Kidney tubule cell (primary cell): ENCODE measurements around the gene UNC13B.

Source experiments
- DNase-seq: peaks from one replicate; pipeline ENCODE4 v3.0.0-alpha.2; 2018; ENCODE audit warnings: low spot score

Gene UNC13B

DNA sequence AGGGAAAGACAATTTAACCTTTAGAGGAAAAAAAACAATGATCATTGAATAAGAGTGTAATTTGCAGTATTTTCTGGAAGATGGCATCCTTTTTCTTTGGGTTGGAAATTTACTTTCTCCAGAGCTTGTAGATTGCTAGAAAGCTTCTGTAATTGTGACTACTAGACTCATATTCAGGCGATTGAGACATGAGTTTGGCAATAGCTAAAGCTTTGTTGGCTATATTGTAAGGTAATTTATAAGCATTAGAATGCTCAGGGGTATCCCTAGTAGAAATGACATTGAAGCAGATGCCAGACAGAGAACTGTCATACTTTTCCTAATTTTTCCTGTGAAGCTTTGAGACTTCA, 115.3 kb downstream of the UNC13B start:
- DNase-seq: no peak

DNA sequence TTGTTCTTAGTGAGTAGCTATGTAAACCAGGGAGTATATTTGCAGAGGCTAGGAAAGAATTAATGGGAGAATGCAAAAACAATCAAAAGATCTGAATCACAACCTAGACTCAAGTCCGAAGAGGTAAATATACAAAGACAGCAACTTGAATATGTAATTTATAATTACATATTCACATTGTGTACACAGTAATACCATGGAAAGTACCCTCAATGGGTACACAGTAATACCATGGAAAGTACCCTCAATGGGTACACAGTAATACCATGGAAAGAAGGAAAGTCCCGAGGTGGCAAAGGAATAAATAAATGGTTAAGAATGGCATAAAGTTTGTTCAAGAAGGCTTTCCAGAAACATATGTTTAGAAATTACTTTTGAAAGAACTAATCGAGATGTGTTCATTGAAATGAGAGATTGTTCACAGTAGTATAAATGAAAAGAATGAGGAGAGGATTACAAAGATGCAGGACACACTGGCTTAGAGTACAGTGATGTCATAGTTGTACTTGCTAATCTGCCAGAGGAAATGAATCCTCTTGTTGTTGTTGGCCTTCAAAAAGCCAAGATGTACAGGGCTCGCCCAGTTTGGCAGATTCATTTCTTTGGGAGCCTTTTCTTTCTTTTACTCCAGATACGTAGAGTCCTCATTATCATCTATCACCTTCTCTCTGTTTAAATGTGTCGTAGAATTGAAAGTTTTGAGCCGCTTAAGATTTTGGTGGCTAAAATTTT, 116.0 kb downstream of the UNC13B start:
- peak; percentile 22 for DNase-seq

DNA sequence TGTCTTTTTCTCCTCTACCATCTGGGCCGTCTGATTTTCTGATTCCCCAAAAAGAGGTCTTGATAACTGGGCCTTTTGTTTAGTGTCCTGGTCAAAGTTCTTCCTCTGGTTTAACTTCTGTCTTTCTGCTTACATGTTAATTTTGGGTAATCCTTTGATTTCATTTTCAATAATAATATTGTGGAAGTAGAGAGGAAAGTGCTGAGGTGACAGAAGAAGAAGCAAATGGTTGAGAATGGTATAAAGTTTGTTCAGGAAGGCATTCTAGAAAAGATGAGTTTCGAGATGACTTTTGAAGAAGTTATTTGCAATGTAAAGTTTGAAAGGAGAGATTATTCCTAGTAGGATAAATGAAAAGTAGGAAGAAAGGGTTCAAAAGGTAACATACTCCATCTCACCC, 118.1 kb downstream of the UNC13B start:
- no peak for DNase-seq

DNA sequence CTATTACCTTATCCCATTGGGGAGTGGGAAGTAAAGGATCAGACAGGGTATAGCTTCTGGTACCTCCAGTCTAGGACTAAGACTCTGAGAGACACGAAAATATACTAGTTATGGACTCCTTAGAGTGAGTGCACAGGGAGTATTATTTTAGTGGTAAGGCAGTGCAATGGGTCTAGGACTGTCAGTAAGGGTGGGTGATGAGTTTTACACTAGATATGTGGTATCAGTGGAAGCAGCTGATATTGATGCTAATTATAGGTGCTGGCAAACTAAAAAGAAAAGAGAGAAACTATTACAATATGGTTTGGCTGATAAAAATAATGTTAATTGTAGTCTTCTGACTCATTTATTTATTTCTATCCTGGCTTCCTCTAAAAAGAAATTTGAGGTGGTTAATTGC, 118.6 kb downstream of the UNC13B start:
- no peak for DNase-seq

DNA sequence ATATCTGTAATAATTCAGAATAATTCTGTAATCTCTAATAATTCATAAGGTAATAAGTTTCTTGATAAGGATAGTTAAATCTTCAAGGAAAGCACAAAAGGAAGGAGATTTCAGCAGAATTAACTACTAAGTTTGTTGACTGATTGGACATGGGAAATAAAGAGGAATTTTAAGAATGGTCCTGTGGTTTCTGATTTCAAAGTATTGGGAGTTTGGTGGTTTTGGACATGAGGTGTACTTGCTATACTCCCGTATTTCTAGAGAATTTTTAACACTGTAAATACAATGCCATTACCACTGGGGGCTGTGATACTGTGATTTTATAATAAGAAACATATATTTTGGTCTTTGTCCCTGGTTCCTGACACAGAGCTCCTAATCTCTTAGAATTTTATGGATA, 123.9 kb downstream of the UNC13B start:
- no peak for DNase-seq

DNA sequence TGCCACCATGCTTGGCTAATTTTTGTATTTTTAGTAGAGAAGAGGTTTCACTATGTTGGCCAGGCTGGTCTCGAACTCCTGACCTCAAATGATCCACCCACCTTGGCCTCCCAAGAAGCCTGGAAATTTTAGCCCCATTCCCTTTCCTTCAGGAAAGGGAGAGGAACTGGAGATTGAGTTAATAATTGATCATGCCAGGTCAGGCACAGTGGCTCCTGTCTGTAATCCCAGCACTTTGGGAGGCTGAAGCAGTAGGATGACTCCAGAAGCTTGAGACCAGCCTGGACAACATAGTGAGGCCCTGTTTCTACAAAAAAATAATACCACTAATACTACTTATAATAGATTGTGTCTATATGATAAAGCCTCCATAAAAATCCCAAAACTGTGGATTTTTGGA, 124.6 kb downstream of the UNC13B start:
- peak; percentile 22 for DNase-seq

DNA sequence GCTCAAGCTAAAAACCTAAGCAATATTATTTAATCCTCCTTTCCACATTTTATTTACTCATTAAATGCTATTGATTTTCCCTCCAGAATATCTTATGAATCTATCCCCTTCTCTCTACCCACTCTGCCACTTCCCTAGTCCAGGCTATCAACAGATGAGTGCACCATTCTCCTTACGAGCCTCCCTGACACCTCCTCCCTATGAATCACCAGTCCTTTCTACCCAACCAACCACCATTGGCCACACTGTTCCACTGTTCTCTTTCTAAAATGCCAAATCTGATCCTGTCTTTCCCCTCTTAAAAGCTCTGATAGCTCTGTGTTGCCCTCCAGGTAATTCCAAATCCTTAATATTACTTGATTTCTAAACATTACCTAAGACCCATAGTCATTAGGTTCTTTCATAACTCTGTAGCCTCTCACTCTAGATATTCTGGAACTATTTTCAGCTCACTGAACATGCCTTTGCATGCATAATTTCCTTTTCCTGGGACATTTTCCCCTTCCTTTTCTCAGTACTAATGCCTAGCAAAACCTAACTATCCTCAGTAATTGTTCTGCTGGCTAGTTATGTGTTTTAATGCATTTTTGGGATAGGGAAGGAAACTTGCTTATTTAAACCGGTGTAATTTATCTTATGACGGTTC, 126.3 kb downstream of the UNC13B start:
- peak; percentile 53 for DNase-seq

DNA sequence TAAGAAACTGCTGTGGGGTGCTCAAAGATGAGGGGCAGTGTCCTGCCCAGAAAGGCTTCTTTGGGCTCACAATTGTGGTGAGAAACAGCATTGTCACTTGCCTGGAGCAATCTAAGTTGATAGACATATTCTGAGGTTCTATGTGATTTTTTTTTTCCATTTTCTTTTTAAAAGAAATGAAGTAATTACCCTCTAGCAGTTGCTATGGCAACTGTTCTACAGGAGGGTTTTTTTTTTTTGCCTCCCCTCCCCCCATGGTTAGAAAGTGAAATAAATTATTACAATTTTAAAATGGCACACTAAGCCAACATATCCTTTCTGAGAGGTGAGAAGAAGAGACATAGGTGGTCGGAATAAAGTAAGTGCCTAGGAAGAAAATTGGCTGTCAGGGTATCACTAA, 127.0 kb downstream of the UNC13B start:
- no peak for DNase-seq

DNA sequence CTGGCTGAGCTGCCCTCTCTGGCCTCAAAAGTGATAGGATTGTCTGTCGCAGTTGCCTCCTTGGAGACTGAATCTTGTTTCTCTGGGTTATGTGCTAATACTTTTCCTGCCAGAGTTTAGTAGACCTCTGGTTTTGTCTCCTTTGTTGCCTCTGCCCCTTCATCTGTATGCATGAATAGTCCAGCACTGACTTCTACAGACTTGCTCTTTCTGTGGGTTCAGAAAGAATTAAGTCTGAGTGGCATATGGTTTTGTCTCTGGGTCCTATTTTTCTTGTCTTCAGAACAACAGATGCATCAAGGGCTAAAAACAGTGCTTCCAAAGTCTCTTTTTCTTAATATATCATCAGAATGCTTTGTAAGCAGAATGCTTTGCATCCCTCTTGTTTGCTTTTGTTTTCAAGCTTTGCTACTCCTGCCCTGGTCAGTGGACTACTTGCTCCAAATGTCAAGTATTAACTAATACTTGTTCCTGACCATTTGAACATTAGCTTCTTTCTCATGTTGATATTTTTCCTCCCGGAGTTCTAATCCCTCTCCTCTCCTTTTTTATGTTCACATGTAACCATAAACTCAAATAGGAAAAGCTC, 131.7 kb downstream of the UNC13B start:
- peak; percentile 13 for DNase-seq

DNA sequence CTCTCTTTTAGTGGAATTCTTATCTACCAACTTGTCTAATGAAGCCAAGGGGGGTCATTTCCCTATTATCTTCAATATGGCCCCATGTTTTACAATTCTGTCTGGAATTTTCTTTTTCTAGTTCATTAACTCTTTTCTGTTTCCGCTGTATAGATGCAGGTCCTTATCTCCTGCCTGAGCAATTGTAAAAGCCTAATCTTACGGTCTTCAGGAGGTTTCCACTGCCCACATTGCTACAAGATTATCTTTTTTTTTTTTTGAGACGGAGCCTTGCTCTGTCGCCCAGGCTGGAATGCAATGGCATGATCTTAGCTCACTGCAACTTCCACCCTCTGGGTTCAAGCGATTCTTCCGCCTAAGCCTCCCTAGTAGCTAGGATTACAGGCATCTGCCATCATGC, 132.3 kb downstream of the UNC13B start:
- DNase-seq: no peak

DNA sequence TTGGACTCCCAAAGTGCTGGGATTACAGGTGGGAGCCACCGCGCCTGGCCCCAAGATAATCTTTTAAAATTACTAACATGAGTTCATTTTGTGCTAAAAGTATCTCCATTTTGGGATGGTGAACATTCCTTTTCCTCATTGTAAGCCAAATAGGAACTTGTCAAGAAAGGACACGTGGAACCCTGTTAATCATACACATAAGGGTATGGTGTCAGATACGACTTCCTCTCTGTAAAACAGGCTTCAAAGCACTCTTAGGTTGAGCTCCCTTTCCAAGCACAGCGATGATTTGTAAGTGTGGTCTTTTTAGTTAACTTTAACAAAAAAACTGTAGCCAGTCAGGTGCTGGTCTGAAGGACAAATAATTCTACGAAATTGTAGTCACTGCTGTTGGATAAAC, 132.7 kb downstream of the UNC13B start:
- peak; percentile 23 for DNase-seq

DNA sequence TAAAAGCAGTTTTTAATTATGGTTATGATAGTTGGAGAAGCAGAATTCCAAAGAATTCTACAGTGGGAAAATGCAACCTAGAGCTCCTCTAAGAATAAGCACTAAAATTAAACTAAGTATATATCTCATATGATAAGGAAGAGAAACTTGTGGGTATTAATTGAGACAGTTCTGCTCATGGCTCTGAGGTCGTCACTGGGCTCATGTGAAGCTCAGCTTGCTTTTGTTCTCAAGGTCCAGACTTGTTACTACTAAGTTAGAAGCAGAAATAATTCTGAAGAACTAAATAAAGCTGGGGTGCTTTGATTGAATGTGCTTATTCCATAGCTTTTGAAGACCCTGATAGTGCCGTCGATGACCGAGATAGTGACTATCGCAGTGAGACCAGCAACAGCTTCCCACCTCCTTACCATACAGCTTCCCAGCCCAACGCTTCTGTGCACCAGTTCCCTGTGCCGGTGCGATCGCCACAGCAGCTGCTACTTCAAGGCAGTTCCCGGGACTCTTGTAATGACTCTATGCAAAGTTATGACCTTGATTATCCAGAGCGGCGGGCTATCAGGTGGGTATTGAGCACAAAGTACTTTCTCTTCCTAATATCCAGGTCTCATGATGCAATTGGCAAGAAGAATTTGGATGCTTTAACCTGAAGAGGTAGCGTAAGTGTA, 133.7 kb downstream of the UNC13B start:
- DNase-seq: no peak

DNA sequence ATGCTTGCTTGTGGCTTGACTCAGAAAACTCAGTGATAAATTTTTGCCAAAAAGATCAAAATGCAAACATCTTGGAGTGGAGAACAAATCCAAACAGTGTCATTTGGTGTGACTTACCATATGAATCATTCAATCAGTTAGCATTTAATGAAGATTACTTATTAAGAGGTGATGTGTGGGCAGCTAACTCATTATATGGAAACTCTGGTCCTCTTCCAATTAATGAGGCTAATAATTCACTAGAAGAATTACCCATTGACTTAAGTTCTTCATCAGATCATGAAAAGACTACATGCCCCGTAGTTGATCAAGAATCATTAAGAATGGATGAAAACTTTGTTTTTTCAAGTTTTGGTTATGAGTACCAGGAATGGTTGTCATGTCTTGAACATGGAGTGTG, 141.8 kb downstream of the UNC13B start:
- peak; percentile 64 for DNase-seq

DNA sequence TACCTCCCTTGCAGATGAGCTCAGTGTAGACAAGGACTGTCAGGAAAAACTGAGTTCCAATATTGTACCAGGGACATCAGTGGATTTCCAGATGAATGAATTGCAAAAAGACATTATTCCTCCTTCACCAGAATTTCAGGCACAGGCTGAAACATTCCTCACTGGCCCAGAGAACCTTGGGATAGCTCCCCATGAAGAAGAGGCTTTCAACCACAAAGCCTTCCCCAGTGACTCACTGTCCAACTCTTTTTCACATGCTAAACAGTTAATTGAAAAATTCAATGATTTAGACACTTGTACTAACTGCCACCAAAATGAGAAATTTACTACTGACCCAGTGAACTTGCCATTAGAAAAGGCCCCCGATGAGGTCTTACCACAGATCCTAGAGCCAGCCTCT, 144.5 kb downstream of the UNC13B start:
- DNase-seq: peak; percentile 61

DNA sequence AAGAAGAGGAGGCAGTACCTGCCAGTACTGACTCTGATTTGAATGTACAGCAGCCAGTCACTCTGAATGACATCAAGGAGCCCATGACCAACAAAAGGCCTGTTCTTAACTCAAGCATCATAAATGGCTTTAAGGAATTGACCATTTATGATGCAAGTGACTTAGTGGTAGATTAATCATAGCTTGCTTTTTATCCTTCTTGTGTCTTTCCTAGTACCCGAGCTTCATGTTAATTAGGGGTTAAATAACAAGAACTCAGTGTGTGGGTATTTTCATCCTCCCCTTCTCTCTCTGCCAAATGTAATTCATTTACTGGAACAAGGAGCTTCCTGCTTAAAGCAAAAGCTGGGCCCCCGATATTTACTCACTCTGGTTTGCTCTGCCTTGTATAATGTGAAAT, 146.5 kb downstream of the UNC13B start:
- peak; percentile 47 for DNase-seq

DNA sequence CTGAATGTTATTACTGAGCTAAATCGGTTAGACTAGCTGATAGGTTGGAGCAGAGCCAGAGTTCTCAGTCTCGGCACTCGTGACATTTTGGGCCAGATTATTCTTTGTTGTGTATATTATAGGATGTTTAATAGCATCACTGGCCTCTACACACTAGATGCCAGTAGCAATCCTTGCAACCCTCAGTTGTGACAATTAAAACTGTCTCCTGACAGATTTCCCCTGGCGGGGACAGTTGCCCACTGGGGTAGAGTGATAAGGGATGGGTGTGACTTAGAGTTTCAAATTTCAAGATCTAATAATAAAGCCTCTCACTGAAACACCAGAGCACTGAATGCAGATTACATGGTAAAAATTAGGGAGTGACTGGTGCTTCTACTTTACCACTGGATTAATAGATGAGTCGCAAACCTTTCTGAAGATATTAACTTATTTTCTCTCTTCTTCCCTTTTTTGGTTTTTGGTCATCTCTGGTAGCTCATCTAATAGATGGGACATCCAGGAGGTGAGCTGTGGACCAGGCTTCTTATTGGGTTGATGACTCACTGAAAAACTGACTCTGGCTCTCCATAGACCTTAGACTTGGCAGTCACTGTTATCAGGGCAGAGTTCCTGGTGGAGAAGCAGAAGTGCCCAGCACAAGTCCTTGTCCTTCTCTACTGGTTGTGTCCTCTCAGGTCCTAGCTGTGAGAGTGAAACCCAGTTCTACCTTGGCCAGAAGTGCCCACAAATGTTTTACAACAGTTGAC, 150.3 kb downstream of the UNC13B start:
- peak; percentile 17 for DNase-seq

DNA sequence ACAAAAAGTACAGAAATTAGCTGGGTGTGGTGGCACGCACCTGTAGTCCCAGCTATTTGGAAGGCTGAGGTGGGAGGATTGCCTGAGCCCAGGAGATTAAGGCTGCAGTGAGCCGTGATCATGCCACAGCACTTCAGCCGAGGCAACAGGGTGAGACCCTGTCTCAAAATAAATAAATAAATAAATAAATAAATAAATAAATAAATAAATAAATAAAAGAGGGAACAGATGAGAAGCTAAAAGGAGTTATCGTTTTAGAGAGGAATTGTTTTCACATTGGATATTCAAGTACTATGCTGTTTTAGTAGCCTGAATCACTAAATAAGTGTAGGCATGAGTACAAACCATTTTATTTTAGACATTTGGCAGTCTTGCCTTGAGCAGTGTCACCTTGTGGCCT, 151.7 kb downstream of the UNC13B start:
- no peak for DNase-seq

DNA sequence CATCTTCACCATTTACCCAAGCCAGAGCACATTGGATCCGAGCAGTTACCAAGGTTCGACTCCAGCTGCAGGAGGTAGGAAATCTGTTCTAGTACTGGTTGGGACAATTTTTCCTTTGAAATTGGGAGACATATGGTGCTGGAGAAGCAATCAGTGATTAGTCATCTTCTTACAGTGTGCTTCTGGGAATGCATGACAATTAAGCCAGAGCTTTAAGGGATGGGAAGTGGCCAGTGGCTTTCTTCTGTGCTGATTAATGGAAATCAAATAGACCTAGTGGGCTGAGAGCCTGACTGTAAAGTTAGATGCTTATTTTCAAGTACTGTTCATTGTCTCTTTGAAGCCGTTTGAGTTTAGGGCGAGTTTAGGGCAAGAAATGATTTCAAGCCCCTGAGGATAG, 152.1 kb downstream of the UNC13B start:
- DNase-seq: peak; percentile 37

DNA sequence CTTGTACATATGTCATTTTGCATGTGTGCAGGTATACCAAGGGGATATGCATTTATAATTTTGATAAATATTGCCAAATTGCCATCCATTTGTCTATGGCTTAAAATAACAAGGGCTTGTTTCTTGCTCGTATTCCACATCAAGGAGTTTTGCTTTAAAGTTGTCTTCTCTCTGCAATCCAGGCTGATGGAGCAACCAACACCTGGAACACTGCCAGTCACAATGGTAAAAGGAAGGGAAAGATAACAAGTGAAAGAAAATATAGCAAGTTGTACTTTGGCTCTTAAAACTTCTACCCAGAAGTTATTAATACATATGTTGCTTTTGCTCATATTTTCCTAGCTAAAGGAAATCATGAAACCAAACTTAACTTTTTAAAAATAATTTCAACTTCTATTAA, 156.9 kb downstream of the UNC13B start:
- no peak for DNase-seq

DNA sequence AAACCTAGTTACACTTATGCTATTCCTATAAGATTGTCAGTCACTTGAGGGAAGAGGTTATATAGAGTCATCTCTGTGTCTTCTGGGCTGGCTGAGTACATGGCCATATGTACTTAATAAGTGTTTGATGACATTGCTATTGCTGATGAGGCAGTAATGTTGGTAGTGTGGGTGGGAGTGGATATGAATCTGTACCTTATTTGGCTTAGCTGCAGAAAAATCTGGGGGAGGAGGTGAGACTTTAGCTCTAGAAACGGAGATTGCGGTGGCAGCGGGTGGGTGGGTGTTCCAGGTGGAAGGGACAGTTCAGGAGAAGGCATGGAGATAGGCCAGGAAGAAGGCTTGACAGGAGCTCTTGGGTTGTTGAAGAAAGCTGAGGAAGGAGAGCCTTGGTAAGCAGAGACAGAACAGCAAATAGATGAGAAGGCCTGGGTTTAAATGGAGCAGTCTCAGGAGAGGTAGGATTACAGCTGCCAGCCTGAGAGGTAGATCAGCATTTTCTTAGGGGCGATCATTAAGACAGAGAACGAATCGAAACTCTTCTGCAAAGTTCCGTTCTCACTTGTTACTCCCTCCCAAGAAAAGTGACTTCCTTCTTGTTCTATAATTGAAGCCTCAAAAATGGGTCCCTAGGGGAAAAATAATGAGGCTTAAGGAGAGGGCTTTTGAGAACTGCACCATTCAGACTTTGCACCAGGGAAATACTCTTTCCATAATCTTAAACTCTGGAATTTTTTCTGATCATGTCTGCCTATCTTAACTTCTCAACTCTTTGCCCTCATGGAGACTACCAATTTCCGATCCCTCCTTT, 160.5 kb downstream of the UNC13B start:
- no peak for DNase-seq

DNA sequence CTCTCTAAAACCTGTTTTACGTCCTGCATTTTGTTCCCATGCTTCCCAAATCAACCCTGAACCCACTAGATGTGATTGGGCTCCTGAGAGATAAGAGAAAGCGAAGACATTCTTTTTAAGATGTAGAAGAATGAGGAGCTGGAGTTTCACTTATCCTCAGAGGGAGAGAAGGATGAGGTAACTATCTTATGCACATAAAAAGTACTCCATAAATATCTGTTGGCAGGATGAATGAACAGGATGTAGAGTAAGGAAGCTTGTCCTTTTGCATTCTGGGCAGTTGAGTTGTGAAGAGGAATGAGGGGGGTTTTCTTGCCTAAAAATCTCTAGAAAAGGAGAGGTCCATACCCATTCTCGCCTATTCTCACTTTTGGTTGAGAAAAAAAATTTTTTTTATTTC, 163.2 kb downstream of the UNC13B start:
- DNase-seq: no peak

DNA sequence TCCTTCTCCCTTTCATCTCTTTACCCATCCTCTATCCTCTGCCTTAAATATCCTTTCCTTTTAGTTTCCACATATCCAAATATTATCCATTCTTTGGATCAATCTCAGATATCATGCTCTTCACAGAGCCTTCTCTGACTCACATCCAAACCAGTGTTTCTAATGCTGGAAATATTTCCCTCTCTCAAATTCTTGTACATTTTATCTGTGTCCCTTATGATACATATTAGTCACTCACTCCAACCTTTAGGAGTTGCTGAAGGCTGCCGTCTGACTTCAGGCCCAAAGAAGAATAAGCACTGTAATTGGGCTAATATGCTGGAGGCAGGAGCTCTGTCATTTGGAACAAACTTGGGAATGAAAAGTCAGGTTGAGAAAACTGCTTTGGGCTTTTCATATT, 171.7 kb downstream of the UNC13B start:
- DNase-seq: peak; percentile 44
